GM10266 (cell line): ENCODE data around the gene NUP35.

Experiments used
- DNase-seq: peaks from one replicate; pipeline ENCODE4 v3.0.0; 2012; ENCODE audit errors: extremely low spot score
- CTCF ChIP-seq: IDR thresholded peaks from 2 replicates; pipeline ENCODE4 v1.5.1; 2012; ENCODE audit warnings: mild to moderate bottlenecking, low read depth; ENCODE audit not compliant: control insufficient read depth, insufficient read depth; ENCODE audit errors: missing control alignments

The NUP35 gene

GRCh38 chr2:183089192-183089851 lies 34.9 kb upstream of the NUP35 start:
- peak; percentile 14 for DNase-seq
- TF ChIP-seq CTCF, result no peak

- no peak for TF ChIP-seq CTCF
- no peak for DNase-seq
Observed at GRCh38 chr2:183091318-183091953, 32.8 kb upstream of the NUP35 start.

GRCh38 chr2:183091954-183092345 lies 32.3 kb upstream of the NUP35 start:
- DNase-seq, result no peak
- TF ChIP-seq CTCF, result no peak

GRCh38 chr2:183093857-183094657 lies 30.2 kb upstream of the NUP35 start:
- DNase-seq, result peak; percentile 32
- TF ChIP-seq CTCF, result peak; percentile 19

- no peak for TF ChIP-seq CTCF
- no peak for DNase-seq
Observed at GRCh38 chr2:183105402-183106134, 18.7 kb upstream of the NUP35 start.

GRCh38 chr2:183112577-183112976 lies 11.7 kb upstream of the NUP35 start:
- no peak for DNase-seq
- TF ChIP-seq CTCF, result no peak
